SU-DHL-6 (cell line): ENCODE data around the gene CKM.

Experiments
- H2AFZ ChIP-seq: fragments of 200-600 bp; sonication (generic); 2 replicates; pipeline ENCODE4 v1.6.1; 2014; ENCODE audit warnings: low read depth, mild to moderate bottlenecking, moderate library complexity, mixed read lengths, antibody characterized with exemption, low read length; ENCODE audit not compliant: severe bottlenecking
- H3F3A ChIP-seq: fragments of 200-600 bp; shearing (Covaris generic); 2 replicates; pipeline ENCODE4 v1.6.0; 2016; ENCODE audit warnings: antibody characterized with exemption, mild to moderate bottlenecking; ENCODE audit not compliant: insufficient read depth
- H3K27ac ChIP-seq: fragments of 200-600 bp; sonication (generic); 2 replicates; pipeline ENCODE4 v1.5.1; 2016; ENCODE audit warnings: low read depth, mild to moderate bottlenecking, low read length, moderate library complexity, mixed read lengths
- H3K27me3 ChIP-seq: fragments of 200-600 bp; sonication (generic), shearing (Covaris generic); 2 replicates; pipeline ENCODE4 v1.6.0; 2014; ENCODE audit warnings: mild to moderate bottlenecking, low read length
- H3K36me3 ChIP-seq: fragments of 200-600 bp; sonication (generic); 2 replicates; pipeline ENCODE4 v1.6.1; 2014; ENCODE audit warnings: mild to moderate bottlenecking, low read length, mixed read lengths
- H3K4me2 ChIP-seq: fragments of 300-600, 200-600 bp; shearing (Covaris generic), sonication (generic); 2 replicates; pipeline ENCODE4 v1.6.0; 2014; ENCODE audit warnings: low read length, low read depth, mild to moderate bottlenecking; ENCODE audit not compliant: poor library complexity, severe bottlenecking
- H3K4me3 ChIP-seq: fragments of 200-600 bp; sonication (generic); 2 replicates; pipeline ENCODE4 v1.5.1; 2014; ENCODE audit warnings: antibody characterized with exemption, low read length, mild to moderate bottlenecking, mixed read lengths; ENCODE audit not compliant: insufficient read depth, poor library complexity, severe bottlenecking
- H3K79me2 ChIP-seq: fragments of 200-600 bp; sonication (generic); 2 replicates; pipeline ENCODE4 v1.6.1; 2014; ENCODE audit warnings: mild to moderate bottlenecking, low read length, moderate library complexity; ENCODE audit not compliant: insufficient read depth
- H3K9ac ChIP-seq: fragments of 200-600 bp; sonication (generic); 2 replicates; pipeline ENCODE4 v1.7.0; 2014; ENCODE audit warnings: mild to moderate bottlenecking, low read length
- H3K9me2 ChIP-seq: fragments of 200-600 bp; sonication (generic); replicated peaks from 2 replicates; pipeline ENCODE4 v1.6.1; 2014; ENCODE audit warnings: low read length; ENCODE audit not compliant: insufficient read depth
- H3K9me3 ChIP-seq: fragments of 200-600 bp; sonication (generic); 2 replicates; pipeline ENCODE4 v1.6.1; 2014; ENCODE audit warnings: low read length, mixed read lengths; ENCODE audit not compliant: insufficient read depth
- H4K20me1 ChIP-seq: fragments of 200-600 bp; sonication (generic); 2 replicates; pipeline ENCODE4 v1.6.1; 2014; ENCODE audit warnings: low read depth, mild to moderate bottlenecking, antibody characterized with exemption, low read length, moderate library complexity, mixed read lengths
- CTCF ChIP-seq: fragments of 200-600 bp; sonication (generic); IDR thresholded peaks from one replicate; pipeline ENCODE4 v1.5.1; 2017; ENCODE audit warnings: antibody characterized with exemption, mild to moderate bottlenecking, low read length, moderate library complexity; ENCODE audit not compliant: insufficient read depth, poor library complexity, severe bottlenecking
- EZH2phosphoT487 ChIP-seq: fragments of 200-600 bp; sonication (generic), shearing (Covaris generic); conservative IDR thresholded peaks from 2 replicates; pipeline ENCODE4 v1.6.1; 2018; ENCODE audit warnings: mild to moderate bottlenecking, antibody characterized with exemption, low read length, moderate library complexity, mixed read lengths

CKM gene

GRCh38 chr19:45350477-45351058 lies 27.9 kb upstream of the CKM start:
- Histone ChIP-seq H3F3A (no peaks in the 10 kb centered on the region), H4K20me1 (no peaks in the 10 kb centered on the region), H3K36me3 (no peaks in the 10 kb centered on the region), H3K27ac (no peak overlapping the region), H3K79me2 (no peaks in the 10 kb centered on the region), H3K27me3 (no peaks in the 10 kb centered on the region), H3K4me2 (no peak overlapping the region), H3K9me3 (no peaks in the 10 kb centered on the region), H2AFZ (no peak overlapping the region), H3K4me3 (no peak overlapping the region), H3K9me2 (no peaks in the 10 kb centered on the region), H3K9ac (no peak overlapping the region)
- TF ChIP-seq CTCF (no peak), EZH2phosphoT487 (no peak)

GRCh38 chr19:45349430-45349941 lies 26.8 kb upstream of the CKM start:
- no peak overlapping the region for H3K4me2 ChIP-seq
- TF ChIP-seq CTCF (no peak), EZH2phosphoT487 (no peak)
- no peaks in the 10 kb centered on the region for H3F3A ChIP-seq
- H3K27ac ChIP-seq, result no peak overlapping the region
- no peak overlapping the region for H2AFZ ChIP-seq
- H3K4me3 ChIP-seq, result no peak overlapping the region
- H3K9me2 ChIP-seq, result no peaks in the 10 kb centered on the region
- no peaks in the 10 kb centered on the region for H3K27me3 ChIP-seq
- no peaks in the 10 kb centered on the region for H3K9me3 ChIP-seq
- H3K79me2 ChIP-seq, result no peaks in the 10 kb centered on the region
- H3K36me3 ChIP-seq, result no peaks in the 10 kb centered on the region
- H3K9ac ChIP-seq, result no peak overlapping the region
- no peaks in the 10 kb centered on the region for H4K20me1 ChIP-seq

GRCh38 chr19:45349126-45349415 lies 26.4 kb upstream of the CKM start:
- no peaks in the 10 kb centered on the region for H3K36me3 ChIP-seq
- no peaks in the 10 kb centered on the region for H3F3A ChIP-seq
- H3K9ac ChIP-seq, result no peak overlapping the region
- no peaks in the 10 kb centered on the region for H3K9me3 ChIP-seq
- no peaks in the 10 kb centered on the region for H4K20me1 ChIP-seq
- H3K4me3 ChIP-seq, result no peak overlapping the region
- no peaks in the 10 kb centered on the region for H3K79me2 ChIP-seq
- no peaks in the 10 kb centered on the region for H3K27me3 ChIP-seq
- TF ChIP-seq EZH2phosphoT487 (no peak), CTCF (no peak)
- no peaks in the 10 kb centered on the region for H3K9me2 ChIP-seq
- no peak overlapping the region for H3K27ac ChIP-seq
- no peak overlapping the region for H2AFZ ChIP-seq
- H3K4me2 ChIP-seq, result no peak overlapping the region
